HG03378 (cell line): ENCODE data around the gene ZKSCAN2.
A peak's percentile ranks its signal among the peaks of the same experiment; 100 is the strongest.

ENCODE experiments used
- ATAC-seq: cut with Tn5 transposase; IDR thresholded peaks from one replicate; pipeline ENCODE4 v1.9.1; 2021; ENCODE audit warnings: mild to moderate bottlenecking, moderate library complexity; ENCODE audit not compliant: unreplicated experiment

ZKSCAN2 gene

DNA sequence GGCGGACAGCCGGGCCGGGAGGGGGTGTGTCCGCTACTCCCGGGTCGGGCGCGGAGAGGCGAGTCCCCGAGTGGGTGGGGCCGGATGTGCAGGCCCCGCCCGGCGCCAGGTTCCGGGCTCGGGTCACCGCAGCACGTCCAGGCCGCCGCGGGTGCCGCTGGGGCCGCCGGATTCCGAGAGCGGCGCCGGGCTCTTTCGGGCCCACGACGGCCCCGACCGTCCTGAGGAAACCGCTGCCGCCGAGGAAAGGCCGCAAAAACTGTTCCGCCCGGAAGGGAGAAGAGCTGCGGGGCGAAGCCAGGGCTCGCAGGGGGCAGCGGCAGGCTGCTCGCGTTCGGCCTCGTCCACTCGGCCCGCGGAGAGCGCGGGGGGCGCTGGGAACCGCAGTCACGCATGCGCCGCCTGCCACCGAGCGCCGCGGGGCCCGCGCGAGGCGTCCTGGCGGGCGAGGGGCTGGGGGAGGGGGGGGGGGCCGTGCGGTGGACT lies at the start of gene ZKSCAN2:
Gene ZKSCAN2 (minus strand): TSS at position 376 of the 486 bp plus-strand sequence. CDS start 718 bp downstream, outside the sequence.
- peak; percentile 52 for ATAC-seq

DNA sequence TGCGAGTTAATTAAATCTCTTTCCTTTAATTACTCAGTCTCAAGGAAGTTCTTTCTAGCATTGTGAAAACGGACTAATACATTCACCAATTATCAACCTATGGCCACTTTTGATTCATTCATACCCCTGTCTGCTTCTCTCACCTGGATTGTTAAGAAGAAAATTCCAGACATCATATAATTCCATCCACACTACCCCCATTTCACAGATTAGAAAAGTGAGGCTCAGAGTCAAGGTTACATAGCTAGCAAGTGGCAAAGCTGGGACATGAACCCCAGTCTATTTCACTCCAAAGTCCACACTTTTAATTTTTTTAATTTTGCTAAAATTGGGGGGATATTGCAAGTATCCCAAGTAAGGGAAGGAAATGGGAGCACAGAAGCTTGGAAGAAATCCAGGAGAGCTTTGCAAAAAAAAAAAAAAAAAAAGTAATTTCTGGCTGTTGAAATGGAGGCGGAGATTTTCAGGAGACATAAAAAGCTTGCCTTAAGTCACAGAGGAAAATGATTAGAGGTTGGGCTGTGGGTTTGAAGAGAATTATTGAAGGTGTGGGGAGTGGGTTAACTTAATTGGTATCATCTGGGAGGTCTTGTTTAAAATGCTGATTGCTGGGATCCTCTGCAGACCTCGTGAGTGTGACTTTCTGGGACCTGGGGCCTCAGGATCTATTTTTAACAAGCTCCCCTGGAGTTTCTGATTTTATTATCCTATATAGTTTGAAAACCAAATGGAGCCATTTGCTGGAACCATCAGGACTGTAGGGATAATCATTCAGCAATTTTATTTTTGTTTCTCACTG lies 42.3 kb upstream of the ZKSCAN2 start:
- no peak for ATAC-seq

- no peak for ATAC-seq
Measured at GRCh38 chr16:25298165-25298872, 40.7 kb upstream of the ZKSCAN2 start.

- no peak for ATAC-seq
Measured at GRCh38 chr16:25297151-25297787, 39.6 kb upstream of the ZKSCAN2 start.

- no peak for ATAC-seq
Measured at GRCh38 chr16:25291580-25291979, 33.9 kb upstream of the ZKSCAN2 start.

DNA sequence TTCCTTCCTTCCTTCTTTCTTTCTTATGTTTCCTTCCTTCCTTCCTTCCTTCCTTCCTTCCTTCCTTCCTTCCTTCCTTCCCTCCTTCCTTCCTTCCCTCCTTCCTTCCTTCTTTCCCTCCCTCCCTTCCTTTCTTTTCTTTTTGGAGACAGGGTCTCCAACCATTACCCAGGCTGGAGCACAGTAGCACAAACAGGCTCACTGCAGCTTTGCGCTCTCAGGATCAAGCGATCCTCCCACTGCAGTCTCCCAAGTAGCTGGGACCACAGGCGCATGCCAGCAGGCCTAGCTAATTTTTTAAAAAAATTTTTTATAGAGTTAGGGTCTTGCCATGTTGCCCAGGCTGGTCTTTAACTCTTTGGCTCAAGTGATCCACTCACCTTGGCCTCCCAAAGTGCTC lies 31.8 kb upstream of the ZKSCAN2 start:
- ATAC-seq = no peak

GRCh38 chr16:25279491-25279890 lies 21.8 kb upstream of the ZKSCAN2 start:
- no peak for ATAC-seq

- ATAC-seq = no peak
Measured at GRCh38 chr16:25271421-25271820, 13.8 kb upstream of the ZKSCAN2 start.

- ATAC-seq = no peak
Measured at GRCh38 chr16:25270577-25270976, 12.9 kb upstream of the ZKSCAN2 start.

DNA sequence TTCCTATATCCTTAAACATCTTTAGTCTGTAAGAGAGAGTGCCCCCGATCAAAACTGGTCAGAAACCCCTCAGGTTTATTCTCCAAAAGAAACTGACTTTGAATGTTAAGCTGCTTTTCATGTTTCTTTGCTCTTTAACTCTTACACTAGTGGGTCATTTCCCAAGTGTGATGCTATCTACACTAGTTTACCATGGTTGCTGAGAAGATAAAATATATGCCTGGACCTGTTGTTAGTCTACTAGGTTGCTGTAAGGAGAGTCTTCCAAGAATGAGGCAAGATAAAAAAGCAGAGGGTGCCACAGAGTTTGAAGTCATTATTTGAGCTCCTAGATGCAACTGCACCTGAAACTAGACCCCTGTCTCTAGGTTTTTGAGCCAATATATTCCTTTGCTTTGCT lies 12.2 kb upstream of the ZKSCAN2 start:
- ATAC-seq = no peak

DNA sequence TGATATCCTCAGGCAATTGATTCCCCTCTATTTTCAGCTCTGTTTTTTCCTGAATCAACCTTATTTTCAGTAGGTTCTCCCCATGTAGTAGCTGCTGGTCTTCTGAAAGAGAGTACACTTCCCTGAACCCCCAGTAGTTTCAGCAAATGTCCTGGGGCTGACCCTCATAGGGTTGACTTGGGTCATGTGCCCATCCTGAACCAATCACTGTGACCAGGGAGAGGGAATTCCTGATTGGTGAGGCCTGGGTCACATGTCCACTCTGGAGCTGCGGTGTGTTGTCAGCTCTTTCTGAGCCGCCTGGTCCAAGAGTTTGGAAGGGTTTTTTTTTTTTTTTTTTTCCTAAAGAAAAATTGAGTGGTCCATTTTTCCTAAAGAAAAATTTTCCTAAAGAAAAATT lies 8.3 kb upstream of the ZKSCAN2 start:
- no peak for ATAC-seq

GRCh38 chr16:25264597-25264996 lies 7.0 kb upstream of the ZKSCAN2 start:
- no peak for ATAC-seq

GRCh38 chr16:25260416-25260815 lies 2.8 kb upstream of the ZKSCAN2 start:
- ATAC-seq = no peak

- ATAC-seq = no peak
Measured at GRCh38 chr16:25258861-25259179, 1.2 kb upstream of the ZKSCAN2 start.

- ATAC-seq = peak; percentile 45
Measured at GRCh38 chr16:25257956-25258860, 563 bp upstream of the ZKSCAN2 start.

- ATAC-seq = no peak
Measured at GRCh38 chr16:25256695-25257469, 763 bp downstream of the ZKSCAN2 start.

GRCh38 chr16:25253322-25253721 lies 4.3 kb downstream of the ZKSCAN2 start:
- no peak for ATAC-seq

DNA sequence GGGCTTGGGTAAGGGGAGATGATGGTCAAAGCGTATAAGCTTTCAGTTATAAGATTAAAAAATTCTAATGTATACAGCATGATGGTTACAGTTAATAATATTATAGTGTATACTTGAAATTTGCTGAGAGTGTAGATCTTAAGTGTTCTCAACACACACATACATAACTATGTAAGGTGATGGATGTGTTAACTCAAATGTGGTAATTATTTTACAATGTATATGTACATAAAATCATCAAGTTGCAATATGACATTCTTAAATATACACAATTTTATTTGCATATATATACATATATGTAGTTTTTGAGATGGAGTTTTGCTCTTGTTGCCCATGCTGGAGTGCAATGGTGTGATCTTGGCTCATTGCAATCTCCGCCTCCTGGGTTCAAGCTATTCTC lies 7.2 kb downstream of the ZKSCAN2 start:
- ATAC-seq = no peak

- ATAC-seq = no peak
Measured at GRCh38 chr16:25235991-25236390, 21.7 kb downstream of the ZKSCAN2 start.

- ATAC-seq = no peak
Measured at GRCh38 chr16:25228372-25228771, 29.3 kb downstream of the ZKSCAN2 start.
